ENCODE results near the gene KLHL18. TPM values are rescaled to one million over a fixed set of nuclear protein-coding genes. Genes with fewer than 3 reads are reported as not detected.
"Not testable (repeated sequence)": the region's sequence is repeated elsewhere in the genome, so short reads cannot be mapped to it uniquely, and the experiment has no call there.

KLHL18 gene
- polyA plus RNA-seq, 1 donor from 2014 or later, result 17.4 TPM

DNA sequence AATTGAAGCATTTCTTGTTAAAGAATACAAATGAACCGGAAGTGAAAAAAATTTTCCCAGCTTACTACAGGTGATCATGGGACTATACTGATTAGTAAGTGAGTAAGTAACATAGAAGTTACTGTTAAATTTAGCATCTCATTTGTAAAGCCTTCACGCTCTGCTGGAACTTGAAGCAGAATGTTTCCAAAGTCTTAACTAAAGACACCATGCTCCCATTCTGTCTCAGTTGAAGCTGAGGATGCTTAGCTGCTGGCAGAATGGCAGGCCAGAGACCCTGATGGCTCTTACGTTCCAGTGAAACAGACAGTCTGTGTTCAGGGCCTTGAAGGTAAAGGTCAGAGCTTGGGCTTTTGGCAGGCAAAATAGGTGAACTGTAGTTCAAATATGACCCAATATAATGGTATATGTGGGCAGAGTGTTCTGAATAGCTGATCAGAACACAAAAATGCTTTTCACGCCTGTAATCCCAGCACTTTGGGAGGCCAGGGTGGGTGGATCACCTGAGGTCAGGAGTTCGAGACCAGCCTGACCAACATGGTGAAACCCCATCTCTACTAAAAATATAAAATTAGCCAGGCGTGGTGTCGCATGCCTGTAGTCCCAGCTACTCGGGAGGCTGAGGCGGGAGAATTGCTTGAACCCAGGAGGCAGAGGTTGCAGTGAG, 9.1 kb downstream of the KLHL18 start:
- Mint-ChIP-seq H3K4me3 (peak overlapping the region; percentile 30 to 89 (median 76)), H3K4me1 (peaks cover 64 to 67% (median 64%) of the 10 kb centered on the region in 3 donors), H3K27ac (peak overlapping the region; percentile 90 to 92 (median 92))
- H3K36me3 Mint-ChIP-seq, H3K27me3 Mint-ChIP-seq, H3K9me3 Mint-ChIP-seq: not testable (repeated sequence)

DNA sequence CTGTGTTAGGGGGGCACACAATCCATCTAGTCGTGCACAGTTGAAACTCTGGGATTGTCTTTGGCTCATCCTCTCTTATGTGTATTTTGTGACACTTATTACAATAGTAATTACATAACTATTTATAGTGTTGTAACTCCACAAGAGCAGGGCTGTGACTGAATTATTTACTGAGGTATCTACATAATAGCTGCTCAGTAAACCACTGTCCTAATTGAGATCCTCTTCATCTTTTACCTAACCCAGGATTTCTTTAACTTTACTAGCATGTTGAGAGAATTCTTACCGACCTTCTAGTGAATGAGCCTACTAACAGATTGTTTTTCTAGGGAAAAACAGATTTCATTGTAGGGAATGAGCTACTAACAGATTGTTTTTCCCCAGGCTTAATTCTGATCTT, 11.1 kb downstream of the KLHL18 start:
- Mint-ChIP-seq H3K36me3 (peaks cover 5% of the 10 kb centered on the region), H3K4me3 (no peak overlapping the region), H3K27ac (peak overlapping the region in 2 of 3 donors; percentile 43 to 60), H3K27me3 (peaks cover 1% of the 10 kb centered on the region), H3K9me3 (no peaks in the 10 kb centered on the region), H3K4me1 (peaks cover 71 to 77% (median 76%) of the 10 kb centered on the region in 3 donors)

DNA sequence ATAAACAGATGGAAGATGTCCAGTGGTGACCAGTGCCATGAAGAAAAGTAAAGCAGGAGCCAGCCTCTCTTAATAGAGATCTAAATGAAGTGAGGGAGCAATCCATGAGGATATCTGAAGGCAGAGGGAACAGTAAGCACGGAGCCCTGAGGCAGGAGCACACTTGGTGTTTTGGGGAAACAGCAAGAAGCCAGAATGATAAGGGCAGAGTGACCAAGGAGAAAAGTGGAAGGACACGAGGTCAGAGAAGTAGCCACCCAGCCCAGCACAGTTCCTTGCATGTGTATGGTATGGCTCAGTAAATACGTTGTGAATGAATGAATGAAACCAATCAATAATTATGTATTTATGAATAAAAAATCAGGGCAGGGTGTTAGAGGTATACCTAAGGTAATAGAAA, 11.6 kb downstream of the KLHL18 start:
- no peak overlapping the region for H3K27ac Mint-ChIP-seq
- peaks cover 1% of the 10 kb centered on the region for H3K27me3 Mint-ChIP-seq
- H3K9me3 Mint-ChIP-seq, result no peaks in the 10 kb centered on the region
- H3K4me3 Mint-ChIP-seq, result no peak overlapping the region
- peaks cover 72 to 78% (median 72%) of the 10 kb centered on the region in 3 donors for H3K4me1 Mint-ChIP-seq
- peaks cover 5% of the 10 kb centered on the region for H3K36me3 Mint-ChIP-seq

DNA sequence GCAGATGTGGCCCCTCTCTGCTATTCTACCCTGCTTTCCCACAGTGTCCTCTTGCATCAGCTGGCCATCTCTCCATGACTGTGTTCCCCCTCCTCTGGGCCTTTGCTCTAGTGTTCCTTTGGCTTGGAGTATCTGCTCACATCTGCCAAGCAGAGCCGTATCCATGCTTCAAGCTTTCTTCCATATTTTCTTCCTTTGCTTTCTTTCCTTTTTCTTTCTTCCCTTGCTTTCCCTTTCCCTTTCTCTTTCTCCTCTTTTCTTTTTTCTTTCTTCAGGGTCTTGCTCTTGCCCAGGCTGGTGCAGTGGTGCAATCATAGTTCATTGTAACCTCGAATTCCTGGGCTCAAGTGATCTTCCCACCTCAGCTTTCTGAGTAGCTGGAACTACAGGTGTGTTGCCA, 12.6 kb downstream of the KLHL18 start:
- Mint-ChIP-seq H3K4me1 (peaks cover 62 to 72% (median 68%) of the 10 kb centered on the region in 3 donors), H3K27me3 (peaks cover 1% of the 10 kb centered on the region), H3K4me3 (no peak overlapping the region), H3K9me3 (no peaks in the 10 kb centered on the region), H3K36me3 (peaks cover 2% of the 10 kb centered on the region), H3K27ac (peak overlapping the region in 1 of 3 donors; percentile 91)

DNA sequence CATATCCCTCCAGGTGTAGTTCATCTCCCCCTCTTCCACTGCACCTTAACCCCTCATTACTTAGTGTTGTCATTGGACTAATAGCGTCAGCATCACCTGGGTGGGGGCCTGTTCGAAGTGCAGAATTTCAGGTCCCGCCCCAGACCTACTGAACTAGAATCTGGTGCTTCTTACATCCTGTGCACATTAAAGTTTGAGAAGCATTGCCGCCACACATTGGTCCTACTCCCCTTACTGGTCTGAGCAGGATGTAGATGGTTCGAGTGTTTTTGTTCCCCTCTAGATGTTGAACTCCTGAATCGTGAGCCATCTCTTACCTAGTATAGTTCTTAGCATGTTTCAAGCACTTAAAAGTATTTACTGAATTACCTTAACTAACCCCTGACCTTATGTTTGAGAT, 13.2 kb downstream of the KLHL18 start:
- H3K4me3 Mint-ChIP-seq, result peak overlapping the region in 3 of 4 donors; percentile 9 to 89 (median 48)
- H3K36me3 Mint-ChIP-seq, result peaks cover 4% of the 10 kb centered on the region
- H3K27me3 Mint-ChIP-seq, result peaks cover 1% of the 10 kb centered on the region
- H3K9me3 Mint-ChIP-seq, result no peaks in the 10 kb centered on the region
- peak overlapping the region; percentile 26 to 91 (median 46) for H3K27ac Mint-ChIP-seq
- H3K4me1 Mint-ChIP-seq, result peaks cover 56 to 68% (median 65%) of the 10 kb centered on the region in 3 donors

DNA sequence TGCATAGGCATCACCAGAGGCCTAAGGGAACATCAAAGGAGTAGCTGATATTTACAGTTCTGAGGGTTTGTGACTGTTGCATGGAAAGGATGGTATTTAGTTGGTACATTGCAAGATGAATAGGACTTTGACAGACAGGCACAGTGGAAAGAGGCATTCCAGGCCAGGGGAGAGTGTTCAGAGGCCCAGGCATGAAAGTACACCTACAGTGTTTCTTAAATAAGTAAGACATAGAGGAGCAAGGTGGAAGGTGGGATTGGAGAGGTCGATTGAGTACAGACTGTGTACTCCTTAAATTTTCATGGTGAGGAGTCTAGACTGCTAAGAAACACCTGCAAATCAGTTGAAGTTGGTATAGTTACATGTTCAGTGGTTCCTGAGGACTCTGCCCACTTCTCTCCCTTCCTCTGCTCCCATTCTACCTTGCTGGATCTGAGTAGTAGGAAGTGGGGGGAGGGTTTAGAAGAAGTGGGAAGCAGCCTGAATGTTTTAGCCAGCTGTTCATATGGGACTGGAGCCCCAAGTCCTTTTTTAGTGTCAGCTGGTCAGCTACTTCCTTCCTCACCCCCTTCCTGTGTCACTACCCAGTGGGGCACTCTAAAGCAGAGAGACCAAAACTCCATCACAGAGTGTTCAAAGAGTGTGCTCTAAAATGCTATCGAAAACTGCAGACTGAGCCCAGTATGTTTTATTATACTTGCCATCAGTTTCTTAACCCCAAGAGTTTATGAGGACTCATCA, 14.0 kb downstream of the KLHL18 start:
- H3K4me3 Mint-ChIP-seq, result peak overlapping the region in 3 of 4 donors; percentile 9 to 89 (median 48)
- peaks cover 55 to 63% (median 58%) of the 10 kb centered on the region in 3 donors for H3K4me1 Mint-ChIP-seq
- H3K36me3 Mint-ChIP-seq, result peaks cover 4% of the 10 kb centered on the region
- peak overlapping the region; percentile 46 to 91 (median 77) for H3K27ac Mint-ChIP-seq
- peaks cover 1% of the 10 kb centered on the region for H3K27me3 Mint-ChIP-seq
- H3K9me3 Mint-ChIP-seq, result no peaks in the 10 kb centered on the region

DNA sequence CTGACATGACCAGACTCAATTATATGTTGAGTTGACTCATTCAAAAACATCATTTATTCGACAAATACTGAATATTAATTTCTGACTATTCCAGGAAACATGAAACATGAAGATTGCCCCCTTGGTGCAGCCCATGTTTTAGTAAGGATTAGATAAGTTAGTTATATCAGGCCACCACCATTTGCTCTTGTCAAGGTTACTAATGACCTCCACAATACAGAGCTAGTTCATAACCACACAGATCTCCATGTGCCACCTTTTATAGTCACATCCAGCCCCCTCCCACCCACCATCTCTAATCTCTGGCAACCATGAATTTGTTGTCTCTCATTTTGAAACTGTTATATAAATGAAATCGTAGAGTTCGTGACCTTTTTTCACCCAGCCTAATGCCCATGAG, 15.7 kb downstream of the KLHL18 start:
- Mint-ChIP-seq H3K27ac (peak overlapping the region in 2 of 3 donors; percentile 37 to 74), H3K27me3 (peaks cover 1% of the 10 kb centered on the region), H3K36me3 (peaks cover 6% of the 10 kb centered on the region), H3K9me3 (no peaks in the 10 kb centered on the region), H3K4me3 (no peak overlapping the region), H3K4me1 (peaks cover 45 to 59% (median 56%) of the 10 kb centered on the region in 3 donors)

DNA sequence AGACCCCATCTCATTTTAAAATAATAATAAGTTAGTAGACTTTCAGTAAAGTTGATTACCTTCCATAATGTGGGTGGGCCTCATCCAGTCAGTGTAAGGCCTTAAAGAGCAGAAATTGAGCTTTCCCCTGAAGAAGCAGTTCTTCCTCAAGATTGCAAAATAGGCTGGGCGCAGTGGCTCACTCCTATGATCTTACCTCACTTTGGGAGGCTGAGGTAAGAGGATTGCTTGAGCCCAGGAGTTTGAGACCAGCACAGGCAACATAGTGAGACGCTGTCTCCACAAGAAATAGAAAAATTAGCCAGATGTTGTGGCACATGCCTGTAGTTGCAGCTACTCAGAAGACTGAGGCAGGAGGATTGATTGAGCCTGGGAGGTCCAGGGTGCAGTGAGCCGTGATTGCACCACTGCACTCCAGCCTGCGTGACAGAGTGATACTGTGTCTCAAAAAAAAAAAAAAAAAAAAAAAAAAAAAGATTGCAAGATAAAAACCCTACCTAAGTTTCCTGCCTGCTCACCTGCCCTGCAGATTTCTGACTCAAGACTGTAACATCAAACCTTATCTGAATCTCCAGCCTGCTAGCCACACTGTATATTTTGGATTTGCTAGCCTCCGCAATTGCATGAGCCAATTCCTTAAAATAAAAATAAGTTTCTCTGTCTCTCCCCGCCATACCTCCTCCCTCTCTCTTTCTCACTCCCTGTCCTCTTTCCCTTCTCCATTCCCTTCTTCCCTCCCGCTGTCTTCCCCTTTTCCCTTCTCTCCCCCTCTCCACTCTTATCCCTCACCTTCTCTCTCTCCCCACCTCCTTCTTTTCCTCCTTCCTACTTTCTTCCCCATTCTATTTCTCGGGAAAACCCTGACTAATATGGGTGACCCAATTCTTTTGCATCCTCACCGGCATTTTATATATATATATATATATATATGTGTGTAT, 16.9 kb downstream of the KLHL18 start:
- Mint-ChIP-seq H3K4me1 (peaks cover 46 to 52% (median 48%) of the 10 kb centered on the region in 3 donors), H3K27ac (peak overlapping the region in 2 of 3 donors; percentile 57 to 80), H3K9me3 (no peaks in the 10 kb centered on the region), H3K27me3 (peaks cover 1% of the 10 kb centered on the region), H3K36me3 (peaks cover 8% of the 10 kb centered on the region), H3K4me3 (no peak overlapping the region)

DNA sequence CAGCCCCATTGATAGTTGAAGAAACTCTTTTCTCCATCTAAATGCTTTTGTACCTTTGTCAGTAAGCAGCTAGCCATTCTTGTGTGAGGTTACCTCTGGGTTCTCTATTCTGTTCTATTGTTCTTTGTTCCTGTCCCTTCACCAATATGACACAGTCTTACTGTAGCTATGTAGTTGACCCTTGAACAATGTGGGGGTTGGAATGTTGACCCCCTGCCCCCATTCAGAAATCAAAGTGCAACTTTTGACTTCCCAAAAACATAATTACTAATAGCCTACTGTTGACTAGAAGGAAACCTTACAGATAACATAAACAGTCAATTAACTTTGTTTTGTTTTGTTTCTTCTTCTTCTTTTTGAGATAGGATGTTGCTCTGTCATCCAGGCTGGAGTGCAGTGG, 18.7 kb downstream of the KLHL18 start:
- peaks cover 8% of the 10 kb centered on the region for H3K36me3 Mint-ChIP-seq
- H3K4me1 Mint-ChIP-seq, result peaks cover 42 to 47% (median 44%) of the 10 kb centered on the region in 3 donors
- no peak overlapping the region for H3K4me3 Mint-ChIP-seq
- H3K27me3 Mint-ChIP-seq, result peaks cover 1% of the 10 kb centered on the region
- H3K27ac Mint-ChIP-seq, result no peak overlapping the region
- H3K9me3 Mint-ChIP-seq, result no peaks in the 10 kb centered on the region

DNA sequence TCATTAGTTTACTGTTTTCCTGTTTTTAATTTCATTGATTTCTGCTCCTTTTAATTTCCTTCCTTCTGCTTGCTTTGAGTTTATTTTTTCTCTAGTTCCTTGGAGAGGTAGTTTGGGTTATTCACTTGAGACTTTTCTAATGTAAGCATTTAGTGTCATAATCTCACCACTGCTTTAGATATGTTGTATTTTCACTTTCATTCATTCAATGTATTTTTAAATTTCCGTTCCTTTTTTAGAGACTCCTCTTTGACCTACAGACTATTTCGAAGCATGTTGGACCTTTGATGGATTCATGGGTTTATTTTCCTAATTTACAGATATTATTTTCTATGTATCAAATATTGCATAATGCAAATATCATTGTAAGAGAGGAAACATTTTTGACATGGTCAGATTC, 23.3 kb downstream of the KLHL18 start:
- H3K27me3 Mint-ChIP-seq, result no peaks in the 10 kb centered on the region
- no peaks in the 10 kb centered on the region for H3K9me3 Mint-ChIP-seq
- peaks cover 20 to 29% (median 29%) of the 10 kb centered on the region in 3 donors for H3K4me1 Mint-ChIP-seq
- peaks cover 10% of the 10 kb centered on the region for H3K36me3 Mint-ChIP-seq
- peak overlapping the region in 2 of 4 donors; percentile 1 to 4 for H3K4me3 Mint-ChIP-seq
- peak overlapping the region in 1 of 3 donors; percentile 6 for H3K27ac Mint-ChIP-seq

DNA sequence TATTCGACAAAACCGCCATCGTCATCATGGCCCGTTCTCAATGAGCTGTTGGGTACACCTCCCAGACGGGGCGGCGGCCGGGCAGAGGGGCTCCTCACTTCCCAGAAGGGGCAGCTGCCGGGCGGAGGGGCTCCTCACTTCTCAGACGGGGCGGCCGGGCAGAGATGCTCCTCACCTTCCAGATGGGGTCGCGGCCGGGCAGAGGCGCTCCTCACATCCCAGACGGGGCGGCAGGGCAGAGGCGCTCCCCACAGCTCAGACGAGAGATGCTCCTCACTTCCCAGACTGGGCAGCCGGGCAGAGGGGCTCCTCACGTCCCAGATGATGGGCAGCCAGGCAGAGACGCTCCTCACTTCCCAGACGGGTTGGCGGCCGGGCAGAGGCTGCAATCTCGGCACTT, 26.5 kb downstream of the KLHL18 start:
- not testable (repeated sequence) for H3K27ac Mint-ChIP-seq, H3K4me3 Mint-ChIP-seq, H3K36me3 Mint-ChIP-seq, H3K9me3 Mint-ChIP-seq, H3K27me3 Mint-ChIP-seq
- H3K4me1 Mint-ChIP-seq, result peaks cover 25 to 38% (median 34%) of the 10 kb centered on the region in 3 donors

DNA sequence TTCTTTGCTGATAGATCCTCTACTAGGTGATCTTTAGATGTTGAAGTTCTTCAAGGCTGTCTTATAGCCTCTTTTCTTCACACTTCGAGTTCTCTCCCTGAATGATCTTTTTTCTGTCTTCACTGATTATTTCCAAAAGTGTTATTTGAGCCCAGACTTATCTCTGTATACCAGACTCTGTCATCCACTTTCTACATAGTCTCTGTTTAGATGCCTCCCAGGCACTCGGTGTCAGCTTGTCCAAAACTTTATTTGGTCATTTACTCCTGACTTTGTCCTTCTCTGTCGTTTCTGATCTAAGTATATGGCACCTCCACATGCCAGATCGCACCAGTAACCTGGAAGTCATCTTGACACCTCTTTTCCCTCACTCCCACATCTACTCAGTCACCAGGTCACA, 27.6 kb downstream of the KLHL18 start:
- H3K27ac Mint-ChIP-seq, result peak overlapping the region in 2 of 3 donors; percentile 11 to 27
- no peaks in the 10 kb centered on the region for H3K27me3 Mint-ChIP-seq
- no peak overlapping the region for H3K4me3 Mint-ChIP-seq

DNA sequence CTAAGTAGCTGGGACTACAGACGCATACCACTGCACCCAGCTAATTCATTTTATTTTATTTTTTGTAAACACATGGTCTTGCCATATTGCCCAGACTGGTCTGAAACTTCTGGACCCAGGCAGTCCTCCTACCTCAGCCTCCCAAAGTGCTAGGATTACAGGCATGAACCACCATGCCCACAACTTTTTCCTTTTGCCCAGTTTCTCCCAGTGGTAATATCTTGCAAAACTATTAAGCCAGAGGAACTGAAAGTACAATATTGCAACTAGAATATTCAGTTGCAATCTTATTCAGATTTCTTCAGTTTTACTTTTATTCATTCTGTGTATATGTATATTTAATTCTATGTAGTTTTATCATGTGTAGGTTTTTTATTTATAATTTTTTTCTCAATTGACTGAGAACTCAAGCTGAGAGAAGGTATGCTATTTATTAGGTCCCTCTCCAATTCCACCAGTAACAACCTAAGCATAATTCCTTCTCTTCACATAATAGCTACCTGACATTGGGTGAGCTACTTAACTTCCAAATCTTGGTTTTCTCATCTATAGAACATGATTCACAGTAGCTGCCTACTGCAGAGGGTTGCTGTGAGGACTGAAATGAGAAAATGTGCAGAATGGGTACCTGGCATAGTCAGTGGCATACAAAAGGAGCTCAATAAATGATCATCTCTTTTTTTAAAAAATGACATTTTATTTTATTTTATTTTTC, 30.8 kb downstream of the KLHL18 start:
- Mint-ChIP-seq H3K9me3 (no peaks in the 10 kb centered on the region), H3K27ac (no peak overlapping the region), H3K27me3 (no peaks in the 10 kb centered on the region), H3K4me3 (no peak overlapping the region), H3K4me1 (peaks cover 6 to 28% (median 21%) of the 10 kb centered on the region in 3 donors), H3K36me3 (peaks cover 4% of the 10 kb centered on the region)

More for the DNA sequence above, 27.6 kb downstream of the KLHL18 start:
- Mint-ChIP-seq H3K36me3 (peaks cover 6% of the 10 kb centered on the region), H3K9me3 (no peaks in the 10 kb centered on the region), H3K4me1 (peaks cover 23 to 39% (median 36%) of the 10 kb centered on the region in 3 donors)

All from IgD-negative memory B cell (primary cell).